ENCODE data around the gene ARHGAP4. TPM values are rescaled to one million over a fixed set of nuclear protein-coding genes. Genes with fewer than 3 reads are reported as not detected.
A peak's percentile ranks its signal among the peaks of the same experiment; 100 is the strongest.

The ARHGAP4 gene
- total and polyA plus RNA-seq, 2 donors (not counting 3 experiments of a cell fraction or from before 2014, with no cell fraction given): 20.9 to 33.3 TPM

- no peak overlapping the region for H2AFZ ChIP-seq (ENCODE audit: low read depth, low read length)
- dilution Hi-C loops (cut with MboI; ENCODE audit: extremely low pct_ligation_motif_present, low sequenced_read_pairs) (no loop called here), intact Hi-C loops (cut with micrococcal nuclease) (no loop called here)
- no peaks in the 10 kb centered on the region for H3K9me1 ChIP-seq (replicated peaks; ENCODE audit: control insufficient read depth, extremely low read depth, insufficient read depth, low read length)
- DNase-seq (ENCODE audit: low read depth, low spot score) (no peak), FAIRE-seq (no peak)
- H3K79me2 ChIP-seq (ENCODE audit: control insufficient read depth, insufficient read depth, low read length): peaks cover 9% of the 10 kb centered on the region
- H3K27ac ChIP-seq (ENCODE audit: insufficient read depth, low read depth, low read length): no peak overlapping the region
- H3K27me3 ChIP-seq (ENCODE audit: control insufficient read depth in 2 of 2, insufficient read depth in 2 of 2, low read length in 2 of 2): no peaks in the 10 kb centered on the region
- H3K4me1 ChIP-seq (ENCODE audit: control insufficient read depth, extremely low read depth, insufficient read depth, low read length): peaks cover 11% of the 10 kb centered on the region
- BruUV-seq (replicated peaks): TSS peak; percentile 13
- CTCF ChIA-PET: no interaction called here
- H3K9ac ChIP-seq (replicated peaks; ENCODE audit: extremely low read depth, insufficient read depth, low read length): no peak overlapping the region
- POLR2A ChIA-PET: no interaction called here
- TF ChIP-seq JUN (IDR thresholded peaks at IDR 0.05; ENCODE audit: borderline replicate concordance, insufficient read depth, insufficient read length, low read depth): no peak
- H3K4me2 ChIP-seq (ENCODE audit: insufficient read depth, low read length): no peak overlapping the region
- no peaks in the 10 kb centered on the region for H4K20me1 ChIP-seq (replicated peaks; ENCODE audit: control insufficient read depth, extremely low read depth, insufficient read depth, low read length)
- H3K4me3 ChIP-seq (replicated peaks in 1 of 3; ENCODE audit: insufficient read depth in 1 of 3, low read depth in 1 of 3, low read length in 3 of 3): no peak overlapping the region
- no peaks in the 10 kb centered on the region for H3K9me3 ChIP-seq (replicated peaks; ENCODE audit: control insufficient read depth, insufficient read depth, low read length)
- peaks cover 21 to 70% of the 10 kb centered on the region in 2 experiments for H3K36me3 ChIP-seq (ENCODE audit: control insufficient read depth in 2 of 2, extremely low read depth in 1 of 2, insufficient read depth in 2 of 2, low read length in 2 of 2)
Observed at GRCh38 chrX:153954558-153955227, 28.6 kb upstream of the ARHGAP4 start.

DNA sequence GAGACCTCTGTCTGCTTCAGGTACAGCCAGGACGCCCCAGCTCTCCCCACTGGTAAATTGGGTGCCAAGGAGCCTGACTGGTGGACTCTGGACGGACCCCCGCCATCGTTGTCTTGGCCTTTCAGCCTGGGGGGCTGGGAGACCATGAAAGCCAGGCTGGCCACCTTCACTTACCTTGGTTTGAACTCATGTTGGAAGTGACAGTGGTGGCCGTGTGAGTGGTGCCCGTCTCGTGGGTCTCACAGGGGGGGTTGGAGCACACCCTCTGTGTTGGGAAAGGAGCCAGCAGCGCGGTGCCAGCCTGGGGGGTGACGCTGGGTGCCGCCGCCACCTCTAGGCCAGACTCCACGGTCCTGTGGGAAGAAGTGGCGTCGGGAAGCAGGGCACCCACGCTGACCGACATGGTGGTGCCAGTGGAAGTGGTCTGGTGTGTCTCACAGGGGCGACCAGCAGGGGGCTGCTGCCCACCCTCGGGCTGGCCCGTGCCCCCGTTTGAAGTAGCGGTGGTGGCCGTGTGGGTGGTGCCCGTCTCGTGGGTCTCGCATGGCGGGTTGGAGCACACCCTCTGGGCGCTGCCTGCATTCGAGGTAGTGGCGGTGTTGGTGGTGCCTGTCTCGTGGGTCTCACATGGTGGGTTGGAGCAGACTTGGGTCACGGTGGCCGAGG is 28.0 kb upstream of the ARHGAP4 start:
- DNase-seq (ENCODE audit: low read depth, low spot score) (no peak), FAIRE-seq (no peak)
- no TSS peak for BruUV-seq (replicated peaks)
- Histone ChIP-seq H3K9me1 (replicated peaks; ENCODE audit: control insufficient read depth, extremely low read depth, insufficient read depth, low read length) (no peaks in the 10 kb centered on the region), H3K36me3 (ENCODE audit: control insufficient read depth in 2 of 2, extremely low read depth in 1 of 2, insufficient read depth in 2 of 2, low read length in 2 of 2) (peaks cover 21 to 64% of the 10 kb centered on the region in 2 experiments), H3K27ac (ENCODE audit: insufficient read depth, low read depth, low read length) (no peak overlapping the region), H3K9me3 (replicated peaks; ENCODE audit: control insufficient read depth, insufficient read depth, low read length) (no peaks in the 10 kb centered on the region), H3K4me2 (ENCODE audit: insufficient read depth, low read length) (no peak overlapping the region), H3K4me1 (ENCODE audit: control insufficient read depth, extremely low read depth, insufficient read depth, low read length) (peaks cover 15% of the 10 kb centered on the region), H4K20me1 (replicated peaks; ENCODE audit: control insufficient read depth, extremely low read depth, insufficient read depth, low read length) (no peaks in the 10 kb centered on the region), H3K9ac (replicated peaks; ENCODE audit: extremely low read depth, insufficient read depth, low read length) (no peak overlapping the region), H2AFZ (ENCODE audit: low read depth, low read length) (no peak overlapping the region), H3K4me3 (replicated peaks in 1 of 3; ENCODE audit: insufficient read depth in 1 of 3, low read depth in 1 of 3, low read length in 3 of 3) (no peak overlapping the region), H3K79me2 (ENCODE audit: control insufficient read depth, insufficient read depth, low read length) (peaks cover 9% of the 10 kb centered on the region), H3K27me3 (ENCODE audit: control insufficient read depth in 2 of 2, insufficient read depth in 2 of 2, low read length in 2 of 2) (no peaks in the 10 kb centered on the region)
- intact Hi-C loops (cut with micrococcal nuclease): loop anchor here (1.0 to 2.0 kb wide), 2 partner anchors 15 to 190 kb away; partner anchors contain the start of gene PLXNB3
- ChIA-PET CTCF (no interaction called here), POLR2A (no interaction called here)
- dilution Hi-C loops (cut with MboI; ENCODE audit: extremely low pct_ligation_motif_present, low sequenced_read_pairs): no loop called here
- no peak for TF ChIP-seq FOS (IDR thresholded peaks at IDR 0.05; ENCODE audit: borderline replicate concordance, insufficient read depth, low read length)
- TF ChIP-seq, protein P1, sequence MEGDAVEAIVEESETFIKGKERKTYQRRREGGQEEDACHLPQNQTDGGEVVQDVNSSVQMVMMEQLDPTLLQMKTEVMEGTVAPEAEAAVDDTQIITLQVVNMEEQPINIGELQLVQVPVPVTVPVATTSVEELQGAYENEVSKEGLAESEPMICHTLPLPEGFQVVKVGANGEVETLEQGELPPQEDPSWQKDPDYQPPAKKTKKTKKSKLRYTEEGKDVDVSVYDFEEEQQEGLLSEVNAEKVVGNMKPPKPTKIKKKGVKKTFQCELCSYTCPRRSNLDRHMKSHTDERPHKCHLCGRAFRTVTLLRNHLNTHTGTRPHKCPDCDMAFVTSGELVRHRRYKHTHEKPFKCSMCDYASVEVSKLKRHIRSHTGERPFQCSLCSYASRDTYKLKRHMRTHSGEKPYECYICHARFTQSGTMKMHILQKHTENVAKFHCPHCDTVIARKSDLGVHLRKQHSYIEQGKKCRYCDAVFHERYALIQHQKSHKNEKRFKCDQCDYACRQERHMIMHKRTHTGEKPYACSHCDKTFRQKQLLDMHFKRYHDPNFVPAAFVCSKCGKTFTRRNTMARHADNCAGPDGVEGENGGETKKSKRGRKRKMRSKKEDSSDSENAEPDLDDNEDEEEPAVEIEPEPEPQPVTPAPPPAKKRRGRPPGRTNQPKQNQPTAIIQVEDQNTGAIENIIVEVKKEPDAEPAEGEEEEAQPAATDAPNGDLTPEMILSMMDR (IDR thresholded peaks at IDR 0.05; ENCODE audit: extremely low read depth in 1 of 2, insufficient read depth in 1 of 2, low read depth in 1 of 2, low read length in 2 of 2): peak; percentile 5 to 20

Measured in endothelial cell of umbilical vein (primary cell).